ENCODE data around the gene CRABP2.
A peak's percentile ranks its signal among the peaks of the same experiment; 100 is the strongest.

Gene CRABP2

DNA sequence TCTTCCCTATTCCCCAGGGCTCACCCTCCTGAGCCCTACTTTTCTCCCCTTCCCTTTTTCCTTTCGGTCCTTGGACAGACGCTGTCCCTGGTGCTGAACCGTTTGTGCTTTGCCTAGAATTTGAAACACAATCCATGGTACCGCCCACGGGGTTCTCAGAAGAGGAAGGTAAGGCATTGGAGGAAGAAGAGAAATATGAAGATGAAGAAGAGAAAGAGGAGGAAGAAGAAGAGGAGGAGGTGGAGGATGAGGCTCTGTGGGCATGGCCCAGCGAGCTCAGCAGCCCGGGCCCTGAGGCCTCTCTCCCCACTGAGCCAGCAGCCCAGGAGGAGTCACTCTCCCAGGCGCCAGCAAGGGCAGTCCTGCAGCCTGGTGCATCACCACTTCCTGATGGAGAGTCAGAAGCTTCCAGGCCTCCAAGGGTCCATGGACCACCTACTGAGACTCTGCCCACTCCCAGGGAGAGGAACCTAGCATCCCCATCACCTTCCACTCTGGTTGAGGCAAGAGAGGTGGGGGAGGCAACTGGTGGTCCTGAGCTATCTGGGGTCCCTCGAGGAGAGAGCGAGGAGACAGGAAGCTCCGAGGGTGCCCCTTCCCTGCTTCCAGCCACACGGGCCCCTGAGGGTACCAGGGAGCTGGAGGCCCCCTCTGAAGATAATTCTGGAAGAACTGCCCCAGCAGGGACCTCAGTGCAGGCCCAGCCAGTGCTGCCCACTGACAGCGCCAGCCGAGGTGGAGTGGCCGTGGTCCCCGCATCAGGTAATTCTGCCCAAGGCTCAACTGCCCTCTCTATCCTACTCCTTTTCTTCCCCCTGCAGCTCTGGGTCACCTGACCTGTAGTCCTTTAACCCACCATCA lies 53.0 kb downstream of the CRABP2 start:
- TF ChIP-seq, protein P1, sequence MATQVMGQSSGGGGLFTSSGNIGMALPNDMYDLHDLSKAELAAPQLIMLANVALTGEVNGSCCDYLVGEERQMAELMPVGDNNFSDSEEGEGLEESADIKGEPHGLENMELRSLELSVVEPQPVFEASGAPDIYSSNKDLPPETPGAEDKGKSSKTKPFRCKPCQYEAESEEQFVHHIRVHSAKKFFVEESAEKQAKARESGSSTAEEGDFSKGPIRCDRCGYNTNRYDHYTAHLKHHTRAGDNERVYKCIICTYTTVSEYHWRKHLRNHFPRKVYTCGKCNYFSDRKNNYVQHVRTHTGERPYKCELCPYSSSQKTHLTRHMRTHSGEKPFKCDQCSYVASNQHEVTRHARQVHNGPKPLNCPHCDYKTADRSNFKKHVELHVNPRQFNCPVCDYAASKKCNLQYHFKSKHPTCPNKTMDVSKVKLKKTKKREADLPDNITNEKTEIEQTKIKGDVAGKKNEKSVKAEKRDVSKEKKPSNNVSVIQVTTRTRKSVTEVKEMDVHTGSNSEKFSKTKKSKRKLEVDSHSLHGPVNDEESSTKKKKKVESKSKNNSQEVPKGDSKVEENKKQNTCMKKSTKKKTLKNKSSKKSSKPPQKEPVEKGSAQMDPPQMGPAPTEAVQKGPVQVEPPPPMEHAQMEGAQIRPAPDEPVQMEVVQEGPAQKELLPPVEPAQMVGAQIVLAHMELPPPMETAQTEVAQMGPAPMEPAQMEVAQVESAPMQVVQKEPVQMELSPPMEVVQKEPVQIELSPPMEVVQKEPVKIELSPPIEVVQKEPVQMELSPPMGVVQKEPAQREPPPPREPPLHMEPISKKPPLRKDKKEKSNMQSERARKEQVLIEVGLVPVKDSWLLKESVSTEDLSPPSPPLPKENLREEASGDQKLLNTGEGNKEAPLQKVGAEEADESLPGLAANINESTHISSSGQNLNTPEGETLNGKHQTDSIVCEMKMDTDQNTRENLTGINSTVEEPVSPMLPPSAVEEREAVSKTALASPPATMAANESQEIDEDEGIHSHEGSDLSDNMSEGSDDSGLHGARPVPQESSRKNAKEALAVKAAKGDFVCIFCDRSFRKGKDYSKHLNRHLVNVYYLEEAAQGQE (IDR thresholded peaks at IDR 0.05; ENCODE audit: insufficient read depth in 1 of 2, low read depth in 2 of 2, low read length in 2 of 2): peak; percentile 90 to 95
- no peak for TF ChIP-seq POLR2AphosphoS5 (IDR thresholded peaks at IDR 0.05; ENCODE audit: low read depth, low read length)
